Bronchial epithelial cell (primary cell): ENCODE data around the gene ARHGEF12. TPM values are rescaled to one million over a fixed set of nuclear protein-coding genes. Genes with fewer than 3 reads are reported as not detected.

Experiments used
- DNase-seq: peaks from one replicate; pipeline ENCODE4 v3.0.0-alpha.2; 2010; ENCODE audit warnings: low read depth
- FAIRE-seq: peaks from 2 replicates; lab custom pipeline; 2011; peaks lifted over from hg19 to GRCh38; lab: Jason Lieb, UNC
- H3K27me3 ChIP-seq: 2 replicates; pipeline ENCODE4 v1.5.1; 2011; ENCODE audit warnings: low read length; ENCODE audit not compliant: control insufficient read depth, insufficient read depth
- H3K36me3 ChIP-seq: 2 replicates; pipeline ENCODE4 v1.5.1; 2011; ENCODE audit warnings: low read length; ENCODE audit not compliant: control insufficient read depth, insufficient read depth
- H3K4me3 ChIP-seq: 2 replicates; pipeline ENCODE4 v1.5.1; 2011; ENCODE audit warnings: mild to moderate bottlenecking, low read depth, low read length, control low read depth
- total RNA-seq: library from RNA; depleted of rRNA; stranded (reverse); fragments of >200 nt; gene quantifications from 2 replicates; pipeline ENCODE4 v1.2.1, GENCODE V29; 2014
- TF ChIP-seq, protein P1 (sequence below): IDR thresholded peaks from 2 replicates; pipeline ENCODE4 v1.5.1; 2011; ENCODE audit warnings: mild to moderate bottlenecking, moderate library complexity, low read length, control low read depth, inconsistent platforms; ENCODE audit not compliant: insufficient read depth, severe bottlenecking

The ARHGEF12 gene
- total RNA-seq, 1 donor from 2014 or later: 65.6 TPM

DNA sequence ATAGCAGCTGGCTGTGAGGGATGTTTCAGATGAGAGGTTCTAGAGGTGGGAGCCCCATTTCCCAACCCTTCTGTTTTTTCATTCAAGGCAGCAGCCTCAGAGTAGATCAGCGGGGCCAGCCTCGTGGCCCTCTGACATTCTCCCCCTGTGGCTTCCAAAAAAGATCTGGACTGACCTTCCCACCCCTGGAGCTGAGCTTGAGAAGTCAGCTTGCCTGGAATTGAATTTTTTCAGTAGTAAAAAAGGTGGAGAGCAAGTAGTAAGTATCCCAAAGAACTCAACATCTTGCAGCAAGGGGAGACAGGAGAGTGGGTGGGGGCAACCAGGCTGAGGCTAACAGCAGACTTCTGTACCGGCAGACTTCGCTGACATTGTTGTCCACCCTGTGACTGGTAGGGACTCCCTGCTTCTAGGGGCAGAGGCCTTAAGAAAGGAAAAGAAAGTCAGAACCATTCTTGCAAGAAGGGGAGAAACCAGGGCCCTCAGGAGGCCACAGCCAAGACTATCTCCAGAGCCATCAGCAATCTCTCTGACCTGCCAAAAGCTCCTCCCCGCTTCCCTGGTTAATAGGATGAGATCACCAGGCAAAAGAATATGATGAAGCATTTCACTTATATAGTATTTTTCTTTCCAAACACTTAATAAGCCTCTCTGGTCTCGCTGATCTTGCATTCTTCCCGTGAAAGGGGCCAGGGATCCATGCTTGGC is 173.3 kb downstream of the ARHGEF12 start:
- TF ChIP-seq, protein P1, sequence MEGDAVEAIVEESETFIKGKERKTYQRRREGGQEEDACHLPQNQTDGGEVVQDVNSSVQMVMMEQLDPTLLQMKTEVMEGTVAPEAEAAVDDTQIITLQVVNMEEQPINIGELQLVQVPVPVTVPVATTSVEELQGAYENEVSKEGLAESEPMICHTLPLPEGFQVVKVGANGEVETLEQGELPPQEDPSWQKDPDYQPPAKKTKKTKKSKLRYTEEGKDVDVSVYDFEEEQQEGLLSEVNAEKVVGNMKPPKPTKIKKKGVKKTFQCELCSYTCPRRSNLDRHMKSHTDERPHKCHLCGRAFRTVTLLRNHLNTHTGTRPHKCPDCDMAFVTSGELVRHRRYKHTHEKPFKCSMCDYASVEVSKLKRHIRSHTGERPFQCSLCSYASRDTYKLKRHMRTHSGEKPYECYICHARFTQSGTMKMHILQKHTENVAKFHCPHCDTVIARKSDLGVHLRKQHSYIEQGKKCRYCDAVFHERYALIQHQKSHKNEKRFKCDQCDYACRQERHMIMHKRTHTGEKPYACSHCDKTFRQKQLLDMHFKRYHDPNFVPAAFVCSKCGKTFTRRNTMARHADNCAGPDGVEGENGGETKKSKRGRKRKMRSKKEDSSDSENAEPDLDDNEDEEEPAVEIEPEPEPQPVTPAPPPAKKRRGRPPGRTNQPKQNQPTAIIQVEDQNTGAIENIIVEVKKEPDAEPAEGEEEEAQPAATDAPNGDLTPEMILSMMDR: no peak
- no peaks in the 10 kb centered on the region for H3K36me3 ChIP-seq
- H3K27me3 ChIP-seq: peaks cover 13% of the 10 kb centered on the region
- H3K4me3 ChIP-seq: no peak overlapping the region
- no peak for FAIRE-seq
- DNase-seq: no peak

DNA sequence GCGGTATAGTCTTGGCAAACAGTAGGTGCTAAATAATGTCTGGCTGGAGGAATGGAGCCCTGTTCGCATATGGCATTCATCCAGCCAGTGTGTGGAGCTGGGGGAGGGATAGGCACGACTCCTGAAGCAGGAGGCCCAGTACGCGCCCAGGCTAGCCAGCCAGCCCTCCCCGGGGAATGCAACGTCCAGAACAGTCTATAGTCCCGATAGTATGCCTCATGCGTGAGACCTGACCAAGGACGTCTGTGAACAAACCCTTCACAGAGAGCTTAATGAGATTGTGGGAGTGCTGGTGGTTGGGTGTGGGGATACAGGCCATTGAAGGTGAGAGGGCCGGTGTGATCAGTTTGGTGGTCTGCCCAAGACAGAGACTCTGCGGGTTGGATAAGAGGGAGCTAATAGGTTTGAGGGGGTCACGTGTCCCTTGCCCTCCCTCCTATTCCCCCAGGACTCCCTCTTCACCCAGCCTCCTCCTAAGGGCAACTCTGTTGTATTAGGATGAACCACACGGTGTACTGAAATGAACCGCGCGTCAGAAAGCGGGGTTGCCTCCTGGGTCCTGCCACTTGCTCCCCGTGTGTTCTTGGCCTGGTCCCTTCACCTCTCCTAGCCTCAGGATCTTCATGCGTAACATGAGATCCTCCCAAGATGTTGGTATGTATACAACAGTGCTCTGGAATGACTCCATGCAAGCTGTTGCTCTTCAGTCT is 174.3 kb downstream of the ARHGEF12 start:
- TF ChIP-seq, protein P1: no peak
- no peak for DNase-seq
- H3K4me3 ChIP-seq: no peak overlapping the region

DNA sequence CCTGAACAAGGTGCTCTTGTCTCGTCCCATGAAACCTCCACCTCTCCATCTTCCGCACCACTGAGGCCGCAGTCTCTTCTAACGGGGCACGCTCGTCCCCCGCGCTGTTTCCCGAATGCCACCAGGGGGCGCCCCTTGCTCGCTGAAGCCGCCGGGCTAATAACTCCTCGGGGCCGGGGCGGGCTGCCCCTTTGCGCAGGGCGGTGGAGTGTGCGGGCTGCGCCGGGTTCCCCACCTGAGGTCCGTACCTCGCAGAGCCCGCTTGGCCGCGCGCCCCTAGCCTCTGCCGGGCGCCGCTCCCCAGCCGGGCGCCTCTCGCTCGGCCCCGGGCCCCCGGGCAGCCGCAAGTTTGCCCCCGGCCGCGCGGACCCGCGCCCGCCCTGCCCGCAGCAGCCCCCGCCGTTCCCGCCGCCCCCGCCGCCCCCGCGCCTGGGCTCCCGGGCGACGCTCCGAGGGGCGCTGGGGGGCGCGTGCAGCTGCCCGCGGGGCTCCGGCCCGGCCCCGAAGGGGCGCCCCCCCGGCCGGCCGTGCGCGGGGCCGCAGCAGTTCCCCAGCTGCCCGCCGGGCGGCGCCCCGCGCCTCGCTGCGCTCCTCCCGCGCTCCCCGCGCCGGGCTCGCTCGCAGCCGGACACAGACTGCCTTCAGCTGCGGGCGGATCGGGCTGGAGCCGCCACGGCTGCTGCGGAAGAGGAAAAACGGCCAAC is 175.1 kb downstream of the ARHGEF12 start, which contains the start of gene GRIK4:
Gene GRIK4 (plus strand): TSS at position 633 of the 704 bp plus-strand sequence. CDS start 148,571 bp downstream, outside the sequence.
- Histone ChIP-seq H3K4me3 (peak within 1 kb of the TSS; percentile 27), H3K27me3 (peaks cover 15% of the 10 kb centered on the region), H3K36me3 (no peaks in the 10 kb centered on the region)
- TF ChIP-seq, protein P1: peak; percentile 91
- FAIRE-seq (no peak), DNase-seq (peak; percentile 37)

More for the DNA sequence above, 174.3 kb downstream of the ARHGEF12 start:
- no peak for FAIRE-seq
- peaks cover 15% of the 10 kb centered on the region for H3K27me3 ChIP-seq
- H3K36me3 ChIP-seq: no peaks in the 10 kb centered on the region

DNA sequence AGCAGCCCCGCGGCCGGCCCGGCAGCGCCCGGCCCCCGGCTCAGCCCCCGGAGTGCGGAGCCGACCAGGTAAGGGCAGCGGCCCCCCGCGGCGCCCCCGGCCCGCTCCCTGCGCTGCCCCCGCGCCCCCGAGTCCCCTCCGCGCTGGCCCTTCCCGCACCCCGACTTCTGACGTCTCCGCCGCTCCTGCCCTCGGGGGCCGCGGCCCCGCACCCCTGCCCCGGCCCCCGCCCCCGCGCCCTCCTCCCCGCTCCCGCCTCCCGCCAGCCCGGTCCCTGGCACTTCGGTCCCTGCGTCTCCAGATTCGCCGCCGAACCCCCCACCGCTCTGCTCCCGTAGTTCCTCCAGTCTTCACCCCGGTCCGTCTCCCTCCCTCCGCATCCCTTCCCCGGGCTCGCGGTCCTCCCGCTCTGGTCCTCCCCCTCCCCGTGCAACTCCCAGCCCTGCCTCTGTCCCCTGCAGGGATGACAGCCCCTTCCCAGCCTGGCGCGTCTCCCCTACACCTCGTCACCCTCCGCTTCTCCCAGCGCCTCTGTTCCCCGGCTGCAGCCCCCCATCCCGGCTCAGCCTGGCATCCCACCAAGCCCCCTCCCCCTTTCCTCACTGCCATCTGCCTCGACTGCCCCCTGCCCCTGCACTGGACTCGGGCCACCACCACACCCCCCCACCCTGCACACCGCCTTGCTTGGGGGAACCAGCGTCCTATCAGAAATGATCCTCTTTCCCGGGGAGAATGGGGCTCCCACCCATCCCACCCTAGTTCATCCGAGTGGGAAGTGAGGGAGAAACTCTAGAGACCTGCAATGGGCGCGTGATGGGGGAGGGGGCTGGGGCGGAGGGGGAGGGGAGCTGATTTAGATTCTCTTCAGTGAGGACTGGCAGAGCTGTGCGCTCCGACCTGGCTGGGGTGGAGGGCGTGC is 175.9 kb downstream of the ARHGEF12 start:
- TF ChIP-seq, protein P1: no peak
- Histone ChIP-seq H3K27me3 (peaks cover 18% of the 10 kb centered on the region), H3K4me3 (no peak overlapping the region), H3K36me3 (no peaks in the 10 kb centered on the region)
- FAIRE-seq (no peak), DNase-seq (no peak)
